Astrocyte (in vitro differentiated cells and primary cell): Measurements from ENCODE around the gene ZFPM1. TPM values are rescaled to one million over a fixed set of nuclear protein-coding genes. Genes with fewer than 3 reads are reported as not detected.
A peak's percentile ranks its signal among the peaks of the same experiment; 100 is the strongest.

Source experiments
- DNase-seq: peaks from one replicate; pipeline ENCODE4 v3.0.0-alpha.2; 2010; ENCODE audit warnings: low read depth
- FAIRE-seq: peaks from 2 replicates; lab custom pipeline; 2011; peaks lifted over from hg19 to GRCh38; lab: Jason Lieb, UNC
- H2AFZ ChIP-seq: 2 replicates; pipeline ENCODE4 v1.6.0; 2012; ENCODE audit warnings: low read depth, low read length, inconsistent platforms
- H3K27ac ChIP-seq: 2 replicates; pipeline ENCODE4 v1.5.1; 2011; ENCODE audit warnings: low read depth, low read length, inconsistent platforms
- H3K27me3 ChIP-seq: 2 replicates; pipeline ENCODE4 v1.6.0; 2011; ENCODE audit warnings: low read length, inconsistent platforms; ENCODE audit not compliant: insufficient read depth
- H3K36me3 ChIP-seq: 2 replicates; pipeline ENCODE4 v1.5.1; 2011; ENCODE audit warnings: low read length, inconsistent platforms; ENCODE audit not compliant: insufficient read depth
- H3K4me1 ChIP-seq: 2 replicates; pipeline ENCODE4 v1.5.1; 2011; ENCODE audit warnings: low read length, inconsistent platforms; ENCODE audit not compliant: insufficient read depth
- H3K4me2 ChIP-seq: 2 replicates; pipeline ENCODE4 v1.6.0; 2012; ENCODE audit warnings: low read length, inconsistent platforms
- H3K4me3 ChIP-seq: 2 replicates; pipeline ENCODE4 v1.5.1; 2011; ENCODE audit warnings: low read depth, mild to moderate bottlenecking, low read length, inconsistent platforms; ENCODE audit not compliant: insufficient read depth
- H3K79me2 ChIP-seq: 2 replicates; pipeline ENCODE4 v1.6.0; 2012; ENCODE audit warnings: mild to moderate bottlenecking, low read length, inconsistent platforms; ENCODE audit not compliant: insufficient read depth
- H3K9ac ChIP-seq: 2 replicates; pipeline ENCODE4 v1.6.0; 2012; ENCODE audit warnings: mild to moderate bottlenecking, low read length, inconsistent platforms
- H3K9me3 ChIP-seq: 2 replicates; pipeline ENCODE4 v1.5.1; 2012; ENCODE audit warnings: low read depth, mild to moderate bottlenecking, low read length, inconsistent platforms; ENCODE audit not compliant: insufficient read depth
- H4K20me1 ChIP-seq: 2 replicates; pipeline ENCODE4 v1.6.0; 2012; ENCODE audit warnings: low read length, inconsistent platforms; ENCODE audit not compliant: insufficient read depth
- H3K27ac Mint-ChIP-seq: one replicate; pipeline ENCODE4 v1.8.0; 2021; ENCODE audit warnings: mild to moderate bottlenecking, mixed read lengths; ENCODE audit not compliant: unreplicated experiment
- H3K27me3 Mint-ChIP-seq: one replicate; pipeline ENCODE4 v1.8.0; 2021; ENCODE audit warnings: low read depth, mixed read lengths; ENCODE audit not compliant: unreplicated experiment
- H3K36me3 Mint-ChIP-seq: one replicate; pipeline ENCODE4 v1.8.0; 2021; ENCODE audit warnings: low read depth, mixed read lengths; ENCODE audit not compliant: unreplicated experiment
- H3K4me1 Mint-ChIP-seq: one replicate; pipeline ENCODE4 v1.8.0; 2021; ENCODE audit warnings: low read depth, mixed read lengths; ENCODE audit not compliant: unreplicated experiment
- H3K4me3 Mint-ChIP-seq: one replicate; pipeline ENCODE4 v1.8.0; 2021; ENCODE audit warnings: mild to moderate bottlenecking, moderate library complexity, mixed read lengths; ENCODE audit not compliant: unreplicated experiment
- H3K9me3 Mint-ChIP-seq: one replicate; pipeline ENCODE4 v1.8.0; 2021; ENCODE audit warnings: mild to moderate bottlenecking, mixed read lengths; ENCODE audit not compliant: unreplicated experiment
- CTCF ChIP-seq: IDR thresholded peaks from 2 replicates; pipeline ENCODE4 v1.5.1; 2011; ENCODE audit warnings: low read depth, mild to moderate bottlenecking, inconsistent platforms, low read length, moderate library complexity; ENCODE audit not compliant: insufficient read depth
- EZH2 ChIP-seq: IDR thresholded peaks from 2 replicates; pipeline ENCODE4 v1.6.1; 2012; ENCODE audit warnings: mild to moderate bottlenecking, low read length, inconsistent platforms; ENCODE audit not compliant: insufficient read depth
- total RNA-seq: library from RNA; stranded (reverse); gene quantifications from 2 replicates; pipeline ENCODE4 v1.2.1, GENCODE V29; 2021

ZFPM1 gene
- total RNA-seq, 1 donor from 2014 or later = 8.6 TPM

GRCh38 chr16:88568710-88569613 is 115.9 kb downstream of the ZFPM1 start:
- peaks cover 14% of the 10 kb centered on the region for H3K4me1 Mint-ChIP-seq
- Histone ChIP-seq H3K27ac (peak overlapping the region; percentile 55), H4K20me1 (peaks cover 33% of the 10 kb centered on the region), H2AFZ (peak overlapping the region; percentile 70), H3K4me2 (peak overlapping the region; percentile 93), H3K36me3 (peaks cover 5% of the 10 kb centered on the region), H3K4me3 (peak overlapping the region; percentile 72), H3K79me2 (peaks cover 39% of the 10 kb centered on the region), H3K9me3 (no peaks in the 10 kb centered on the region), H3K27me3 (no peaks in the 10 kb centered on the region), H3K9ac (peak overlapping the region; percentile 86), H3K4me1 (peaks cover 20% of the 10 kb centered on the region)
- H3K9me3 Mint-ChIP-seq = no peaks in the 10 kb centered on the region
- H3K4me3 Mint-ChIP-seq = peak overlapping the region; percentile 90
- no peak for DNase-seq
- TF ChIP-seq EZH2 = no peak
- TF ChIP-seq CTCF = no peak
- H3K27ac Mint-ChIP-seq = no peak overlapping the region
- no peak for FAIRE-seq
- H3K27me3 Mint-ChIP-seq = no peaks in the 10 kb centered on the region
- H3K36me3 Mint-ChIP-seq = no peaks in the 10 kb centered on the region

GRCh38 chr16:88569614-88569984 is 116.5 kb downstream of the ZFPM1 start:
- H3K27ac Mint-ChIP-seq = peak overlapping the region; percentile 22
- Histone ChIP-seq H3K36me3 (peaks cover 5% of the 10 kb centered on the region), H2AFZ (peak overlapping the region; percentile 70), H3K4me3 (peak overlapping the region; percentile 72), H3K79me2 (peaks cover 45% of the 10 kb centered on the region), H4K20me1 (peaks cover 38% of the 10 kb centered on the region), H3K9ac (peak overlapping the region; percentile 86), H3K4me1 (peaks cover 20% of the 10 kb centered on the region), H3K4me2 (peak overlapping the region; percentile 93), H3K9me3 (no peaks in the 10 kb centered on the region), H3K27me3 (no peaks in the 10 kb centered on the region), H3K27ac (peak overlapping the region; percentile 55)
- no peaks in the 10 kb centered on the region for H3K27me3 Mint-ChIP-seq
- no peak for TF ChIP-seq CTCF
- TF ChIP-seq EZH2 = no peak
- H3K4me1 Mint-ChIP-seq = peaks cover 14% of the 10 kb centered on the region
- DNase-seq (no peak), FAIRE-seq (no peak)
- H3K9me3 Mint-ChIP-seq = no peaks in the 10 kb centered on the region
- no peaks in the 10 kb centered on the region for H3K36me3 Mint-ChIP-seq
- H3K4me3 Mint-ChIP-seq = peak overlapping the region; percentile 90
